Osteocyte (in vitro differentiated cells): Measurements from ENCODE around the gene EN1. TPM values are rescaled to one million over a fixed set of nuclear protein-coding genes. Genes with fewer than 3 reads are reported as not detected.
A peak's percentile ranks its signal among the peaks of the same experiment; 100 is the strongest.

ENCODE experiments used
- DNase-seq: peaks from one replicate; pipeline ENCODE4 v3.0.0; 2021; ENCODE audit warnings: mixed read lengths; ENCODE audit not compliant: unreplicated experiment; ENCODE audit errors: extremely low spot score
- H3K27ac Mint-ChIP-seq: one replicate; pipeline ENCODE4 v1.8.0; 2021; ENCODE audit warnings: mild to moderate bottlenecking, mixed read lengths; ENCODE audit not compliant: unreplicated experiment
- H3K27me3 Mint-ChIP-seq: one replicate; pipeline ENCODE4 v1.8.0; 2021; ENCODE audit warnings: mixed read lengths; ENCODE audit not compliant: unreplicated experiment
- H3K36me3 Mint-ChIP-seq: one replicate; pipeline ENCODE4 v1.8.0; 2021; ENCODE audit warnings: mixed read lengths; ENCODE audit not compliant: unreplicated experiment
- H3K4me1 Mint-ChIP-seq: one replicate; pipeline ENCODE4 v1.8.0; 2021; ENCODE audit warnings: mixed read lengths; ENCODE audit not compliant: unreplicated experiment
- H3K4me3 Mint-ChIP-seq: one replicate; pipeline ENCODE4 v1.8.0; 2021; ENCODE audit warnings: mild to moderate bottlenecking, moderate library complexity, mixed read lengths; ENCODE audit not compliant: unreplicated experiment
- H3K9me3 Mint-ChIP-seq: one replicate; pipeline ENCODE4 v1.8.0; 2021; ENCODE audit warnings: mixed read lengths; ENCODE audit not compliant: unreplicated experiment
- CTCF ChIP-seq: fragments of 200-600 bp; sonication (generic); IDR thresholded peaks from 2 replicates; pipeline ENCODE4 v1.5.0; 2021; ENCODE audit warnings: antibody characterized with exemption, mild to moderate bottlenecking, moderate library complexity
- total RNA-seq: library from RNA; stranded (reverse); gene quantifications from 2 replicates; pipeline ENCODE4 v1.2.1, GENCODE V29; 2021

EN1 gene
- total RNA-seq, 1 donor from 2014 or later: not detected

DNA sequence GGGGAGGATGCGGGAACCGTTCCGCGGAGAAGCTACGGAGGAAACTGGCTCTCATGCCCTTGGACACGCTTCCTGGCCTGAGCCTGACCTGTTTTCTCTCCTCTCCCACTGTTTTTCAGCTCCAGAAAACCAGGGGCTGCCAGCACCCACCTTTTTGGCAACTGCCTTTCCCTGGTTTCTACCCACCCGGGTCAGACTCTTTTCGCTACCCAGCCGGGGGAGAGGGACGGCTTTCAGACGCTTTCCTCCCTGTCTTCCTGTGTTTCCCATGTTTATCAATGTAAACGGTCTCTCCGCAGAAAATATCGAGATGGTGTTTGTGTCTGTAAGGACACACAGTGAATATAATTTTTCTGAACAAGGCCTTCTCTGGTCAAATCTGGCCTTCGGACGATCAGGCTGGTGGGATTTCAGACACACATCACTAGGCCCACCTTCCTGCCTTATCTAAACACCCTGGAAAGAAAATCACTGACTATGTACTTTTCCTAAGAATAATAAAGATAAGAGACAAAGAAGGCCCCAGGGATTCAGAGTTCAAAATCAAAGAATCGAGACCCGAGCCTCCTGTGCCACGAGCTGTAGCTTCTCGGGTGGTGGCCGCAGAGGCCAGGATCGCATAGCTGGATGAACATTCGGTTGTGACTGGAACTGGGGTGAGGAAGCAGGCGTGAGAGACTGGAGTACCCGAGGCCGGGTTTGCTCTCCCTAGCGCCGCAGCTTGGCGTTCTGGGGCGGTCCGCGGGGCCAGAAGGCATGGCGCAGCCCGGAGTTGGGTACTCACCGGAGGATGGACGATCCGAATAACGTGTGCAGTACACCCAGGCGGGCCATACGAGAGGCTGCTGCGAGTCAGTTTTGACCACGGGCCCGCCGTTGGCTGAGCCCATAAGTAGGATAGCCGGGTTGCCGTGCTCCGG is 1.7 kb downstream of the EN1 start:
- H3K27me3 Mint-ChIP-seq: peaks cover 80% of the 10 kb centered on the region
- H3K4me1 Mint-ChIP-seq: peaks cover 27% of the 10 kb centered on the region
- H3K27ac Mint-ChIP-seq: no peak overlapping the region
- H3K4me3 Mint-ChIP-seq: peak overlapping the region; percentile 47
- TF ChIP-seq CTCF: no peak
- no peaks in the 10 kb centered on the region for H3K36me3 Mint-ChIP-seq
- peak; percentile 81 for DNase-seq
- H3K9me3 Mint-ChIP-seq: no peaks in the 10 kb centered on the region

DNA sequence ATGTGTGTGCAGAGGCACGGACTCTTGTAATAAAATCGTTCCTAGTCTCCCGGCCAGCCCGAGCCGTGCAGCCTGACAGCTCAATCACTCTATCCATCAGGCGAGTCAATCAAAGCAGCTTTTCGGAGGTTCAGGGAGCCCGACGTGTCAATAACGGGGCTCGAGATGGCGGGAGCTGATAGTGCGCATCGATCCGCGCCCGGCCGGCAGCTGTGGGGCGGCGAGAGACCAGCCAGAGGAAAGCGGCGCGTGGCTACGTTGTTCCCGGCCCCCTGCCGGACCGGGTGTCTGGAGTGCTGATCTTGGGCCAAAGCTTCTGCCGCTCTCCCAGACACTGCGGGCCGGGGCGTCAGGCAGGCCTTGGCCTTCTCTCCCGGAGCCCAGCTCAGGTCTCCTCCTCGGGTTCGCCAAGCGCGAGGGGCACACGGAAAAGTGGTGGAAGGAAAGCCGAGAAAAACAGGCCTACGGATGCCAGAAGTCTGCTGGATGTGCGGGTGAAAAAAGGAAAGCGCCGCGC is 2.4 kb downstream of the EN1 start:
- Mint-ChIP-seq H3K9me3 (no peaks in the 10 kb centered on the region), H3K36me3 (no peaks in the 10 kb centered on the region), H3K4me3 (no peak overlapping the region), H3K27me3 (peaks cover 80% of the 10 kb centered on the region), H3K27ac (no peak overlapping the region), H3K4me1 (peaks cover 27% of the 10 kb centered on the region)
- no peak for TF ChIP-seq CTCF
- DNase-seq: peak; percentile 80

- peaks cover 80% of the 10 kb centered on the region for H3K27me3 Mint-ChIP-seq
- no peaks in the 10 kb centered on the region for H3K36me3 Mint-ChIP-seq
- no peaks in the 10 kb centered on the region for H3K9me3 Mint-ChIP-seq
- peak; percentile 68 for DNase-seq
- TF ChIP-seq CTCF: no peak
- H3K4me1 Mint-ChIP-seq: peaks cover 27% of the 10 kb centered on the region
- no peak overlapping the region for H3K4me3 Mint-ChIP-seq
- no peak overlapping the region for H3K27ac Mint-ChIP-seq
These were observed 3.0 kb downstream of the EN1 start for GRCh38 chr2:118844261-118845004.

GRCh38 chr2:118843483-118844132 is 3.8 kb downstream of the EN1 start:
- Mint-ChIP-seq H3K4me1 (peaks cover 23% of the 10 kb centered on the region), H3K4me3 (no peak overlapping the region), H3K9me3 (no peaks in the 10 kb centered on the region), H3K36me3 (no peaks in the 10 kb centered on the region), H3K27ac (no peak overlapping the region), H3K27me3 (peaks cover 78% of the 10 kb centered on the region)
- DNase-seq: peak; percentile 53
- no peak for TF ChIP-seq CTCF
